ENCODE results near the gene AHCYL2. TPM values are rescaled to one million over a fixed set of nuclear protein-coding genes. Genes with fewer than 3 reads are reported as not detected.
"Not testable (repeated sequence)": the region's sequence is repeated elsewhere in the genome, so short reads cannot be mapped to it uniquely, and the experiment has no call there.

The AHCYL2 gene
- total RNA-seq, 2 donors from 2014 or later = 21.5 to 39.8 TPM

DNA sequence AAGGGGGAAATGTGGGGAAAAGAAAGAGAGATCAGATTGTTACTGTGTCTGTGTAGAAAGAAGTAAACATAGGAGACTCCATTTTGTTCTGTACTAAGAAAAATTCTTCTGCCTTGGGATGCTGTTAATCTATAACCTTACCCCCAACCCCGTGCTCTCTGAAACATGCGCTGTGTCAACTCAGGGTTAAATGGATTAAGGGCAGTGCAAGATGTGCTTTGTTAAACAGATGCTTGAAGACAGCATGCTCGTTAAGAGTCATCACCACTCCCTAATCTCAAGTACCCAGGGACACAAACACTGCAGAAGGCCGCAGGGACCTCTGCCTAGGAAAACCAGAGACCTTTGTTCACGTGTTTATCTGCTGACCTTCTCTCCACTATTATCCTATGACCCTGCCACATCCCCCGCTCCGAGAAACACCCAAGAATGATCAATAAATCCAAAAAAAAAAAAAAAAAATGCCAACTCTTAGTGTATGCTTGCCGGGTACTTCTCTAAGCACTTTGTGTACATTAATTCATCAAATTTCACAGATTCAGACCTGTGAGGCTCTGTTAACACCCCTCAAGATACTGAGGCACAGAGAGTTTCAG is 7.9 kb upstream of the AHCYL2 start:
- not testable (repeated sequence) for H3K4me3 Mint-ChIP-seq; H3K36me3 Mint-ChIP-seq (ENCODE audit: low read depth); H3K27ac Mint-ChIP-seq; ATAC-seq (replicated peaks); H3K9me3 Mint-ChIP-seq; H3K4me1 Mint-ChIP-seq
- peaks cover 10% of the 10 kb centered on the region for H3K27me3 Mint-ChIP-seq

DNA sequence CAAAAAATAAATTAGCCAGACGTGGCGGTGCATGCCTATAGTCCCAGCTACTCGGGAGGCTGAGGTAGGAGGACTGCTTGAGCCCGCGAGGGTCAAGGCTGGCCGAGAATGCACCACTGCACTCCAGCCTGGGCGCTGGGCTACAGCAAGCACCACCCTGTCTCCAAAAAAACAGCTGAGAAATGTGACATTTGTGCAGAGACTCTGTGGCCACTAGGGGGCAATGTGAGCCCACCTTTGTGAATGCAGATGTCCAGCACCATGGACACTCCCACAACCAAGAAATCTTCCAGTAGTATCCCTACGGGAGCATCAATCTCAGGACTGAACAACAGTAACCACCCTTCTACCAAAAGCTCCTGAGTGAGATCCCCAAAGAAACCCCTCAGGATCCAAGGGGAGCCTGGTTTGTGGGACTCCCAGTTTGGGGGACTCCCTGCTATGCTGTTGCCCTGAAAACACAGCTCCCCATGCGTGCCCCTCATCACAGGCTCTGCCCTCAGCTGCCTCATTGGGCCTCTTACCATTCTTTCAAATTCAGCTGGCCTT is 6.2 kb upstream of the AHCYL2 start:
- Mint-ChIP-seq H3K4me1 (peaks cover 4% of the 10 kb centered on the region), H3K9me3 (no peaks in the 10 kb centered on the region), H3K27ac (no peak overlapping the region), H3K36me3 (ENCODE audit: low read depth) (no peaks in the 10 kb centered on the region), H3K27me3 (peaks cover 10% of the 10 kb centered on the region), H3K4me3 (no peak overlapping the region)
- ATAC-seq (replicated peaks) = peak; percentile 94

DNA sequence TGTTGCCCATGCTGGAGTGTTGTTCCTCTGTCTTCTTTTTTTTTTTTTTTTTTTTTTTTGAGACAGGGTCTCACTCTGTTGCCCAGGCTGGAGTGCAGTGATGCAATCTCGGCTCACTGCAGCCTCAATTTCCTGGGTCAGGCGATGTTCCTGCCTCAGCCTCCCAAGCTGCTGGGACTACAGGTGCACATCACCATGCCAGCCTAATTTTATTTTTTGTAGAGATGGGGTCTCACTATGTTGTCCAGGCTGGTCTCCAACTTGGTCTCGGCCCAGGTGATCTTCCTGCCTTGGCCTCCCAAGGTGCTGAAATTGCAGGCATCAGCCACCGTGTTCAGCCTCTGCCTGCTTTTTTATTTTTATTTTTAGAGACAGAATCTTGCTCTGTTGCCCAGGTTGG is 5.7 kb upstream of the AHCYL2 start:
- H3K4me1 Mint-ChIP-seq; H3K27me3 Mint-ChIP-seq; H3K4me3 Mint-ChIP-seq; H3K9me3 Mint-ChIP-seq; ATAC-seq (replicated peaks); H3K36me3 Mint-ChIP-seq (ENCODE audit: low read depth); H3K27ac Mint-ChIP-seq: not testable (repeated sequence)

DNA sequence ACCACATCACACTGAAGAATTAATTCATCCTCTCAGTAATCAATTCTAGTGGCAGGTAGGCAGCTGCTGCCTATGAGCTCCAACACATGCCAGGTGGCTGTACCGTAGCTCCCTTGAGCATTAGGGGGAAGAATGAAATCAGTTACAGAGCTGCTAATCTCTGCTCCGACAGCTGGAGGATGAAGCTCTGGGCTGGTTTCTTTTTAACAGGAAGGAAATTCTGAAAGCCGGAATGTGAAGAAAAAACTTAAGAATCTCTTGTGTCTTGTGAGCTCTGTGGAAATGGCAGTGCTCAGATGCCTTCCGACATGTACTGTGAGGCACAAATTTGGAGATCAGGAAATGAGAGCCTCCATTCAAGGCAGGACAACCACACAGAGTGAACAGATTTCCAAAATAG is 2.8 kb upstream of the AHCYL2 start:
- Mint-ChIP-seq H3K4me1 (peaks cover 22% of the 10 kb centered on the region), H3K36me3 (ENCODE audit: low read depth) (no peaks in the 10 kb centered on the region), H3K4me3 (peak overlapping the region; percentile 92), H3K27me3 (peaks cover 3% of the 10 kb centered on the region), H3K27ac (peak overlapping the region; percentile 46), H3K9me3 (no peaks in the 10 kb centered on the region)
- no peak for ATAC-seq (replicated peaks)

DNA sequence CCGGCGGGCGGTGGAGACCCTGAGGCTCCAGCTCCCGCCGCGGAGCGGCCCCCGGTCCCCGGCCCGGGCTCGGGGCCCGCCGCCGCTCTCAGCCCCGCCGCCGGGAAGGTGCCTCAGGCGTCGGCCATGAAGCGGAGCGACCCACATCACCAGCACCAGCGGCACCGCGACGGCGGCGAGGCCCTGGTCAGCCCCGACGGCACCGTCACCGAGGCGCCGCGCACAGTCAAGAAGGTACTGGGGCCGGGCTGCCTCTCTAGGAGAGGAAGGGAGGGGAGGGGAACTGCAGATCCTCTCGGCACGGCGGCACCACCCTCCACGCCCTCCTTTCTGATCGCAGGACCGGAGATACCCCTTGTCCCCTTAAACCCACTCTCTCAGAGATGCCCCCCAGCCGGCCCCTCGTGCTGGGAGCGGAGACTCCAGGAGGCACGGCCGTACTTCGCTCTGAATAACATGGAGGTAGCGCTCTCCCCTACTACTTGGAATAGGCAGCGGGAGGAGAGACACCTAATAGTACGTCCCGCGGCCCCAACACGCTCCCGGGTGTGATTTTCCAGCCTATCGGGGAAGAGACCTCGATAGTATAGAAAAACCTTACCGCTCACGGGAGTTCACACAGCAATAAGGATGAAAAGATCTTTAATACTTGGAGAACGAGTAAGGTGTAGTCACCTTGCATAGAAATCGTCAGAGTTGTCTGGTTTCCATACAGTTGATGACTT is 538 bp downstream of the AHCYL2 start:
- Mint-ChIP-seq H3K9me3 (no peaks in the 10 kb centered on the region), H3K36me3 (ENCODE audit: low read depth) (no peaks in the 10 kb centered on the region), H3K27ac (peak overlapping the region; percentile 94), H3K4me1 (peaks cover 22% of the 10 kb centered on the region), H3K27me3 (no peaks in the 10 kb centered on the region), H3K4me3 (peak overlapping the region; percentile 92)
- peak; percentile 54 for ATAC-seq (replicated peaks)

DNA sequence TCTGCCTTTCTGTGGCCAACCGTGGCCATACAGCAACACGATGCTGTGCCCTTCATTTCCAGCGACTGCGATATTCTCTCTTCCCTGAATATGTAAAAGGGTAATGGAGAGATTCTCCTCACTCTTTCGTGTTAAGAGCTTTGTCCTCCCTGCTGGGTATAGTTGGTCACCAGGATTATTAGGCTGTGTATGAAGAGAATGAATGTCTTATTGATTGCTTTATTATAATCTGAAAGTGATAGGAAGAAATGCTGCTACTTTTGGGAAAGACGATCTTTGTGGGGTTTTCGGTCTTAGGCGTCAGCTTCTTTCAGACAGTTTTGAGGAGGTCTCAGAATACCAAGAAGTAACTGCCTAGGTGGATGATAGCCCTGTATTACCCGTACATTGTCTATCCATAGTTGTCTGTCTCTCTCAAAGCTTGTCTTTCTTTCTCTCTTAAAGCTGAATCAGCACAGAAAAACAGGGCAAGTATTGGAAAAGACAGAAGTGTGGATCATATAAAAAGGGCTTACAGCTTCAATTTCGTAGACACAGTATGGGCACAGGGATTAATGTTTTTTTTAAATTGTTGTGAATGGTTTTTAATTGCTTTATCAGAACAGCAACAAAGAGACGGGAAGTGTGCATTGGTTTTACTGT is 1.2 kb downstream of the AHCYL2 start:
- peak overlapping the region; percentile 94 for H3K27ac Mint-ChIP-seq
- H3K4me1 Mint-ChIP-seq = peaks cover 22% of the 10 kb centered on the region
- H3K4me3 Mint-ChIP-seq = peak overlapping the region; percentile 92
- H3K27me3 Mint-ChIP-seq = no peaks in the 10 kb centered on the region
- no peaks in the 10 kb centered on the region for H3K36me3 Mint-ChIP-seq (ENCODE audit: low read depth)
- H3K9me3 Mint-ChIP-seq = no peaks in the 10 kb centered on the region
- no peak for ATAC-seq (replicated peaks)

DNA sequence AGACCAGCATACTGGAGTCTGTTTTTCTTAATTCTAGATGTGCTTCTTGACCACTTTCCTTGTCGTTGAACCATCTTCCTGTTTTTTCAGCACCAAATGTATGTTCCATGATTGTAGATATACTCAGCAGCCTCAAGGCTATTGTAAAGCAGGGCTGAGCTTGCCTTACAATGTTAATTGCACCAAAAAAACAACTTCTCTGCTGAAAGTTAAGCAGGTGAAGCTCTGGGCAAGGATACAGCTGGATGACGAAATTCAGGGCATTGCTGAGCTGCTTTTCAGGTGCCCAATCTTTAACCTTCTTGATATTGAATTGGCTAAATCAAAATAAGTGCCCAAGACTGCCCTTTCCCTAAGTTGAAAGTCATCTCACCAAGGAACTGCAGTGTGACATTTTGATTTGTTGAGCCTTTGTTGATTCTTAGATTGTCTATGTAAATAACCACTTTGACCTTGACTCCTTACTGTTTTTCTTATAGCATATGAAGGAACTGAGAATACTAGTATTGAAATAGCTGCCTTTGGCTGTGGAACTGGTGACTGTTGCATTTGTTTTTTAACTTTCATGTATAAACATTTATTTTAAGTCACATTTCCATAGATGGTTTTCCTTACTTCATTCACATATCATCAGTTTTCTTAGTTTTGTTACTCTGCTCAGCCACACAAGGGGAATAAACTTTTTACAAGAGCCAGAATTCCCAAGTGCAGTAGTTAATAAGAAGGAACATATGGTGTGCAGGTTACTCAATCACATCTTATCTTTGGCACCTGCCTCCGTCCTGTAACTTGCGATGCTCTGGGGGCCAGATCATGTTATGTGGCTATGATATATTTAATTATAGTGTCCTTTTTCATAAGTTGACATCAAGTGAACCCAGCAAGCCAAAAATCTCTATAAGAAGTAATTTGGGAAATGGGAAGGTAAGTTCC is 3.1 kb downstream of the AHCYL2 start:
- Mint-ChIP-seq H3K9me3 (no peaks in the 10 kb centered on the region), H3K27me3 (no peaks in the 10 kb centered on the region), H3K4me3 (no peak overlapping the region), H3K4me1 (peaks cover 18% of the 10 kb centered on the region), H3K36me3 (ENCODE audit: low read depth) (no peaks in the 10 kb centered on the region), H3K27ac (no peak overlapping the region)
- ATAC-seq (replicated peaks) = no peak

DNA sequence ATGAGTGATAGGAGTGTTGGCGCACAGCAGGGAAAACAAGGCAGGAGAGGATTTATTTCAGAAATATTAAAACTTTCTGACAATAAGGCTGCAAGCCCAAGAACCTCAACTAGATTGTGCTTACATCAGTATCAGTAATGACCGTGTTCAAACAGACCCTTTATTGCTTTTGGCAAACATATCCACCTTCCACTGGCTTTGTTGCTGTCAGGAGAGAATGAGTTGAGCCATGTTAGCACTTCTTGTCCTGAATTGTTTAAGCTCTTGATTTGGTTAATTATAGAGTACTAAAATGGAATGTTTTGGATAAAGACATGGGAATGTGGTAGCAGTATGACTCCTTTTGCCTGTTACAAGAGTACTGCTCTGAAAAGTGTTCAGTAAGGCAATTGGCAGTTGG is 3.8 kb downstream of the AHCYL2 start:
- Mint-ChIP-seq H3K4me3 (no peak overlapping the region), H3K36me3 (ENCODE audit: low read depth) (no peaks in the 10 kb centered on the region), H3K4me1 (peaks cover 18% of the 10 kb centered on the region), H3K9me3 (no peaks in the 10 kb centered on the region), H3K27ac (no peak overlapping the region), H3K27me3 (no peaks in the 10 kb centered on the region)
- no peak for ATAC-seq (replicated peaks)

DNA sequence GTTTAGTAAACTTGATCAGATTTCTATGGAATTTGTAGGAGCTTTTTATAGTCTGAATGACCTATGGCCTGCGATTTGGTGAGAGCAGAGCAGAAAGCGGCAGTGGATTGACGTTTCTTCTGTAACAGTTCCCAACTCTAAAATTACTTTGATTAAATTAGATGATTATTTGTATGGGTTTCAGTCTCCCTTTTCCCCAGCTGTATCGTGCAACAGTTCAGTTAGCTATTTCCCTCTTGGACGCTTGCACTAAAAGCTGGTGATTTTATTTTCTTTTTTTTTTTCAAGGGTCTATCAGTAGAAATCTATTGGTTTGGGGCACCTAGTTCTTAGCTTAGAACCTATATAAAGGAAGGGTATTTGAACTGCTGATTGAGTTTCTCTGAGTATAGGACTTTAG is 6.8 kb downstream of the AHCYL2 start:
- no peak overlapping the region for H3K27ac Mint-ChIP-seq
- no peak for ATAC-seq (replicated peaks)
- no peaks in the 10 kb centered on the region for H3K9me3 Mint-ChIP-seq
- H3K4me3 Mint-ChIP-seq = no peak overlapping the region
- no peaks in the 10 kb centered on the region for H3K36me3 Mint-ChIP-seq (ENCODE audit: low read depth)
- peaks cover 5% of the 10 kb centered on the region for H3K4me1 Mint-ChIP-seq
- H3K27me3 Mint-ChIP-seq = no peaks in the 10 kb centered on the region

DNA sequence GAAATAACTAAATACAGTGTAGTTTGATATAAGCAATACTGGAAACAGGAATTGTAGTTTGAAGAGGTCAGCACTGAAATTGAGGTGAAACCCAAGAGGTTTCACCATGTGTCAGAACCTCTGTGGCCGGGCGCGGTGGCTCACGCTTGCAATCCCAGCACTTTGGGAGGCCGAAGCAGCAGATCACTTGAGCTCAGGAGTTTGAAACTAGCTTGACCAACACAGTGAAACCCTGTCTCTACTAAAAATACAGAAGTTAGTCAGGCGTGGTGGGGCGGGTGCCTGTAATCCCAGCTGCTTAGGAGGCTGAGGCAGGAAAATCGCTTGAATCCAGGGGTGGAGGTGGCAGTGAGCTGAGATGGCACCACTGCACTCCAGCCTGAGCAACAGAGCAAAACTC is 13.7 kb downstream of the AHCYL2 start:
- Mint-ChIP-seq H3K4me1 (peaks cover 5% of the 10 kb centered on the region), H3K36me3 (ENCODE audit: low read depth) (no peaks in the 10 kb centered on the region), H3K4me3 (no peak overlapping the region), H3K27me3 (no peaks in the 10 kb centered on the region), H3K27ac (no peak overlapping the region), H3K9me3 (no peaks in the 10 kb centered on the region)
- ATAC-seq (replicated peaks) = no peak

DNA sequence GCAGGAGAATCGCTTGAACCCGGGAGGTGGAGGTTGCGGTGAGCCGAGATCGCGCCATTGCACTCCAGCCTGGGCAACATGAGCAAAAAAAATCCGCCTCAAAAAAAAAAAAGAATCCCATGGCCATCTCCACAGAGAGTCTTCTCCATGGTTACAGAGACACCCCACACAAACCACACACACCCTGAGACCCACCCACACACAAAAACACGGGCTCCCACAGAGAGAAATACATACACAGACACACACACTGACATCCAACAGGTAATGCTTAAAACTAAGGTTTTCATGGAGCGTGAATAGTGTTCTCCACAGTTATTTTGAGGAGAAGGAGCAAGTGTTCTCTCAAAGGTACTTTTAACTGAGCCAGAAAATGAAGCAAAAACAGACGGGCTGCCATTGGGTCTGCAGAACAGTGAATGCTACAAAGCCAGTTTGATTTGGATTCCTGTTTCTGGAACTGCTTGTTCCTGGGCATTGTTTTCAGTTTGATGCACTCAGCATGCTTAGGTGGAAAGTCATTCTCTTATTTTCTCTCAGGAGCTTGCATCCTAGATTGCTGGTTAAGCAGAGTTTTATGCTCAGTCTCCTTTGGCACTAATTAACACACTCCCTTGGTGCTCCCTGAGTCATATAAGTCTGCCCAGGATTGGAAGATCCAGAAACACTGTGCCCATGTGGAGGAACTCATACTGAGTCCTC is 15.4 kb downstream of the AHCYL2 start:
- Mint-ChIP-seq H3K4me3 (no peak overlapping the region), H3K9me3 (no peaks in the 10 kb centered on the region), H3K27ac (no peak overlapping the region), H3K4me1 (peaks cover under 1% of the 10 kb centered on the region), H3K36me3 (ENCODE audit: low read depth) (no peaks in the 10 kb centered on the region), H3K27me3 (no peaks in the 10 kb centered on the region)
- no peak for ATAC-seq (replicated peaks)

DNA sequence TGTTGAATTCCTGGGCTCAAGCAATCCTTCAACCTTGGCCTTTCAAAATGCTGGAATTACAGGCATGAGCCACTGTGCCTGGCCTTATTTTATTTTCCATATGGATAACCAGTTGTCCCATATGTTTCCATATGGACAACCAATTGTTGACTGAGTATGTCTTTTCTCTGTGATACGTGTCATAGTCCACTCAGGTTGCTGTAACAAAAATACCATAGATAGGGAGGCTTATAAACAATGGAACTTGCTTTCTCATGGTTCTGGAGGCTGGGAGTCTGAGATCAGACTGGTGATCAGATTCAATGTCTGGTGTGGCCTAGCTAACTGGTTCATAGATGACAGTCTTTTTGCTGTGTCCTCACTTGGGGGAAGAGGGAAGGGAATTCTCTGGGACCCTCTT is 19.4 kb downstream of the AHCYL2 start:
- Mint-ChIP-seq H3K9me3 (no peaks in the 10 kb centered on the region), H3K4me1 (peaks cover 4% of the 10 kb centered on the region), H3K36me3 (ENCODE audit: low read depth) (no peaks in the 10 kb centered on the region), H3K4me3 (no peak overlapping the region), H3K27ac (no peak overlapping the region), H3K27me3 (no peaks in the 10 kb centered on the region)
- ATAC-seq (replicated peaks) = no peak

DNA sequence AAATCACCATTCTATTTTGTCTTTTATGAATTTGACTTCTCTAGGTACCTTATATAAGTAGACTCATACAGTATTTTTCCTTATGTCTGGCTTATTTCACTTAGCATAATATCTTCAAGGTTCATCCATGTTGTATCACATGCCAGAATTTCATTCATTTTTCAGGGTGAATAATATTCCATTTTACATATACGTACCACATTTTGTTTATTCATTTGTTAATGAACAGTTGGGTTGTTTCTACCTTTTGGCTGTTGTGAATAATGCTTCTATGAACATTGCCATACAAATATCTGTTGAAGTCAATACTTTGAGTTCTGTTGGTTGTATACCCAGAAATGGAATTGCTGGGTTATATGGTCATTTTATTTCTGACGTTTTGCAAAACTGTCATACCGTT is 20.7 kb downstream of the AHCYL2 start:
- Mint-ChIP-seq H3K27me3 (no peaks in the 10 kb centered on the region), H3K4me3 (no peak overlapping the region), H3K27ac (no peak overlapping the region), H3K9me3 (no peaks in the 10 kb centered on the region), H3K36me3 (ENCODE audit: low read depth) (no peaks in the 10 kb centered on the region), H3K4me1 (peaks cover 4% of the 10 kb centered on the region)
- ATAC-seq (replicated peaks) = no peak

DNA sequence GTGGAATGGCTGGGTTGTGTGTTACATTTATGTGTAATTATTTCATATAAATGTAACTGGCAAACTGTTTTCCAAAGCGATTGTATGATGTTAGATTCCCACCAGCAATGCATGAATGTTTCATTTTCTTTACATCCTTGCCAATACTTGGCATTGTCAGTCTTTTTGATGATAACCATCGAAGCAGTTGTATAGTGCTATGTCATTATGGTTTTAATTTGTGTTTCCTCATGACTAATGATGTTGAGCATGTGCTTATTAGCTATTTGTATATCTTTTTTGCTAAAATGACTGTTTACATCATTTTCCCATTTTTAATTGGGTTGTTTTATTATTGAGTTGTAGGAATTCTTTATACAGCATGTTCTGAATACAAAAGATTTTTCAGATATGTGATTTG is 22.3 kb downstream of the AHCYL2 start:
- Mint-ChIP-seq H3K36me3 (ENCODE audit: low read depth) (no peaks in the 10 kb centered on the region), H3K27ac (no peak overlapping the region), H3K27me3 (no peaks in the 10 kb centered on the region), H3K9me3 (no peaks in the 10 kb centered on the region), H3K4me1 (peaks cover 7% of the 10 kb centered on the region), H3K4me3 (no peak overlapping the region)
- ATAC-seq (replicated peaks) = no peak

Data from activated T-helper 17 cell treated with anti-CD3 and anti-CD28 coated beads, Interleukin-2, amount 50 U/mL, for 72 hours (primary cell).